NOMO-1 (cell line): ENCODE data around the gene METTL4.
"Not testable (repeated sequence)": the region's sequence is repeated elsewhere in the genome, so short reads cannot be mapped to it uniquely, and the experiment has no call there.

ENCODE experiments used
- DNase-seq, 2 experiments: peaks; one replicate each; lab custom pipeline; 2025; ENCODE audit not compliant: unreplicated experiment in 2 of 2; lab: John Stamatoyannopoulos, UW

Gene METTL4

GRCh38 chr18:2564373-2564772, 6.9 kb downstream of the METTL4 start:
- no peak for DNase-seq

DNA sequence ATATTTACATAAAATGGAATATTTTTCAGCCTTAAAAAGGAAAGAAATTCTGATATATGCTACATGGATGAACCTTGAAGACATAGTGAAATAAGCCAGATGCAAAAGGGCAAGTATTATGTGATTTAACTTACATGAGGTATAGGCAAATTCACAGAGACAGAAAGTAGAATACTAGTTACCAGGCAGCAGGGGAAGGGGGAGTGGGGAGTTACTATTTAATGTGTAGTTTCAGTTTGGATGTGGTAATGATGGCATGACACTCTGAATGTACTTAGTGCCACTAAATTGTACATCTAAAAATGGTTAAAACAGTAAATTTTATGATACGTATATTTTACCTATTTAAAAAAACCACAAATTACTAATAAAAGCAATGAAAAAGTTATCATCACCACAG, 12.1 kb downstream of the METTL4 start:
- no peak for DNase-seq

DNA sequence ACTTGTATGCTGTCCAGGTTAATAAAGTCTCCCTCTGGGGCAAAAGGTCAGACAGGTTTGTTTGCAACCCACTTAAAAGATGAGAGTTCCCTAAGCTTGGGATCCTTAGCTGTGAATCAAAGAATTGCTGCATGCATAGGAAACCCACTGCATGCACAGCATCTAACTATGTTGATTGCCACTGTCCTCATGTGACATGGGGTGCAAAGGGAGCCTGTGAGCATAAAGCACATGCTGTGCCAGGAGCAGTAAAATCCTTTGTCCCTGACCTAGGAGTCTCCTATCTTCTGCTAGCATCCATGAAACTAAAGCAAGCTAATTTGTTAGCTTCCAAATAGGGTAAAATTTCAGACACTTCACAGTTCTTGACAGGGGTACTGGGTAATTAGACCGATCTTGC, 13.8 kb downstream of the METTL4 start:
- no peak for DNase-seq

DNA sequence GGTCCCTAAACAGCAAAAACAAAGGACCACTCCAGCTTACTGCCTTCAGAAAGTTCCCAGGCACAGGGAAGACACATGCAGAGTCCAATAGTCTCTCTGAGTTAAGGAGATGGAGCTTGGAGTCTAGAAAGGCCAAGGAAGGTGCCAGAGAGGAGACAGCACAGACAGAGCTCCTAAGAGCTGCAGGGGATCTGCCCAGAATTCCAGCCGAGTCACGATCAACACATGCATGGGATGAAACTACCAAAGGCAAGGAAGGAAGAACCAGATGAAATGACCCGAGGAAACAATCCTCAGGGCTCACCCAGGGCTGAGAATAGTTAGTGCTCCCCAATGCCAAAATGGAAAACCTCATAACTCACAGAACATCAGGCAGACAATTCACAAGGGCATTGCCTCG, 15.4 kb downstream of the METTL4 start:
- no peak for DNase-seq

GRCh38 chr18:2554696-2555095, 16.6 kb downstream of the METTL4 start:
- DNase-seq, result no peak

DNA sequence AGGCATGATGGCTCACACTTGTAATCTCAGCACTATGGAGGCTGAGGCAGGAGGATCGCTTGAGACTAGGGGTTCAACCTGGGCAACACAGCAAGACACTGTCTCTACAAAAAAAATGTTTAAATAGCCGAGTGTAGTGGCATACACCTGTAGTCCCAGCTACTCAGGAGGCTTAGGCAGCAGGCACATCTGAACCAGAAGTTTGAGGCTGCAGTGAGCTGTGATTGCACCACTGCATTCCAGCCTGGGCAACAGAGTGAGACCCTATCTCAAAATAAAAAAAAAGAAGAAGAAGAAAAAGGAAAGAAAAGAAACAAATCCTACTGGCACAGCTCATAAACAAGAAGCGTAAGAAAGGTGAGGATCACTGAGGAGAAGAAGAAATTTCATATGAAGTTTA, 19.9 kb downstream of the METTL4 start:
- no peak for DNase-seq

- no peak for DNase-seq
Observed at GRCh38 chr18:2549462-2549861, 21.8 kb downstream of the METTL4 start.

GRCh38 chr18:2547477-2548087, 23.7 kb downstream of the METTL4 start:
- DNase-seq, result peak in 1 of 2 experiments; percentile 54

- DNase-seq, result no peak
Observed at GRCh38 chr18:2545155-2545554, 26.1 kb downstream of the METTL4 start.

- DNase-seq, result peak; percentile 30 to 44
Observed at GRCh38 chr18:2541925-2542563, 29.3 kb downstream of the METTL4 start.

- no peak for DNase-seq
Observed at GRCh38 chr18:2540575-2540974, 30.7 kb downstream of the METTL4 start.

- DNase-seq, result no peak
Observed at GRCh38 chr18:2538844-2539243, 32.5 kb downstream of the METTL4 start.

- no peak for DNase-seq
Observed at GRCh38 chr18:2538236-2538635, 33.1 kb downstream of the METTL4 start.

- DNase-seq, result no peak
Observed at GRCh38 chr18:2537296-2537695, 34.0 kb downstream of the METTL4 start.

GRCh38 chr18:2536493-2536892, 34.8 kb downstream of the METTL4 start:
- no peak for DNase-seq

DNA sequence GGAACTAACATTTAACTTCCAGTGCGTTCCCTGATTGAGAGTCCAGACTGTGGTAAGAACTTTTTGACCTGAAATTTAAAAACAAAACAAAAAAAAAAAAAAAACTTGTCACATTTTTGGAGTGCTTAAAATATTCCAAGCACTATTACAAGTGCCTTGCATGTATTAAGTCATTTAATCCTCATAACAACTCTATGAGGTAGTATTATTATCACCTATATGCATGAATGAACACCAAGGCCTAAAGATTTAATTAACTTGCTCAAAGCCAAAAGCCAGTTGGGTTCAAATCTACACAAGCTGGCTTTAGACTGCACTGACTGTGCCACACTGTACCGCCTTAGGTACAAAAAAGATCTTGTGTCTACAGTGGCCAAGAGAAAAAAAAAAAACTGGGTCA, 35.2 kb downstream of the METTL4 start:
- no peak for DNase-seq

DNA sequence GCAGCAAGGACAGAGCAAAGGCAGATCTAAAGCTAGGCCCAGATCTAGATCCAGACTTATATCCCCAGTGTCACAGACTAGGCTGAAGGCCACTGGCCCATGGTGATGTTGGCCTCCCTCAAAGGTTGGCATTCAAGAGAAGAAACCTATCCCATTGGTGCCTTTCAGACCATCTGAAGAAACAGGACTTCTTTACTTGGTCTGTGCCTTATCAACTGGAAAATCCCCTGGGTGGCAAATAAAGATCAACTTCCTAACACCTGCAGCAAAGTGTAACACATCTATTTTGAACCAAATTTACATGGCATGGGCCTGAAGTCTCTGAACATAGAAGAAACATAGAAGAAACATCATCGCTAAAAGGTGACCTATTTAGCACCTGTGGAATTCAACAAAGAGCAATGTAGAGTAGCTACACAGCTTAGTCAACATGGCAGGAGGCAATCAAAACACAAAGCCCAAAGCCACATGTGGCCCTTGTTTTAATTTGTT, 35.8 kb downstream of the METTL4 start:
- no peak for DNase-seq

DNA sequence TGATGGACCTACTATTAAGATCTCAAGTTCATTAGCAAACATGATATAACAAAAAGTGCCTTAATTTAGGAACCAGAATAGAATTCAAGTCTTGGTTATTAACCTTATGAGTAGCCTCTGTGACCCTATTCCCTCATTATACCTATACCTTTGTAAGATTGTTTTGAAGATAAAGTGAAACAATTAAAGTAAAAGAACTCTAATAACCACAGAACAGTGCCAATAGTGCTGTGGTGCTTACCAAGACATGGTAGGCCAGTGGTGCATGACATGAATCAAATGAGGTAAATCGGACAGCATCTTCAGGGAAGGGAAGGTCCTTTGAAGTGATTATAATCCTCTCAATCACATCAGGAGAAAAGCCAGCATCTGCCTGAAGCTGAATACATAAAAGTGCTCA, 36.4 kb downstream of the METTL4 start:
- DNase-seq, result no peak

DNA sequence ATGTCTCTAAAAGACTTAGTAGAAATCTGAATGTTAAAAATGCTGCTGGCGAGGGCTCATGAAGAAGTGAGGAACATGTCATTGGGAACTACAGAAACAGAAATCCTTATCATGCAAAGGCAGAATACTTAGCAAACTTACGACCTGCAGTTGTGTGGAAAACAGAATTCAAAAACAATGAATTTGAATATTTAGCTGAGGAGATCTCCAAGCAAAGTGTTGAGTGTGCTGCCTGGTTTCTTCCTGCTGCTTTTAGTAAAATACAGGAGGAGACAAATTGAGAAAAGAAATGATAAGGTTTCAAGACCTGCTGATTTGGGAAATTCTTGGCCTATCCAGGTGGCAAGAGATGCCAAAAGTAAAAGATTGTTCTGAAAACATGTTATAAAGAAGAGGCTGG, 38.5 kb downstream of the METTL4 start:
- no peak for DNase-seq

- DNase-seq, result no peak
Observed at GRCh38 chr18:2531751-2532150, 39.6 kb downstream of the METTL4 start.

GRCh38 chr18:2529154-2529553, 42.2 kb downstream of the METTL4 start:
- DNase-seq, result no peak

- no peak for DNase-seq
Observed at GRCh38 chr18:2526329-2526728, 45.0 kb downstream of the METTL4 start.

DNA sequence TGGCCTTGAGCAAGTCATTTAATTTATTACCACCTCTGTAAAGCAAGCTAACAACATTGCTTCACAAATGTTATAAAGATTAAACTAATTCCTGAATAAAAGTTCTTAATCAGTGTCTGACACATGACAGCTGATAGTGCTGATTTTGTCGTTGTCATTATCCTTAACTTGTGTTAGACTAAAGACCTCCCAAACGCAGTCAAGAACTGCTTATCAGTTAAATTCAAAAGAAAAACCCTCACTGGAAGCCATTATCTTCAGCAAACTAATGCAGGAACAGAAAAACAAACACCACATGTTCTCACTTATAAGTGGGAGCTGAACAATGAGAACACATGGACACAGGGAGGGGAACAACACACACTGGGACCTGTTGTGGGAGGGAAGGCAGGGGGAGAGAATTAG, 46.5 kb downstream of the METTL4 start:
- DNase-seq, result not testable (repeated sequence)
